Mucosa of gallbladder (tissue), 1 donor: Measurements from ENCODE around the gene FRMPD1. TPM values are rescaled to one million over a fixed set of nuclear protein-coding genes. Genes with fewer than 3 reads are reported as not detected.

Experiments used
- DNase-seq: peaks from one replicate; pipeline ENCODE4 v3.0.0-alpha.2; 2020; ENCODE audit warnings: low spot score
- total RNA-seq: library from RNA; stranded (reverse); gene quantifications from one replicate; pipeline ENCODE4 v1.2.1, GENCODE V29; 2021
- donor health status: DM: no; HTN: no; CAD: no.

Gene FRMPD1
- total RNA-seq, 1 donor from 2014 or later: 5.9 TPM

- DNase-seq: no peak
These were observed 125.6 kb downstream of the FRMPD1 start for GRCh38 chr9:37776328-37776727.

GRCh38 chr9:37778534-37778933 is 127.8 kb downstream of the FRMPD1 start:
- DNase-seq: no peak

GRCh38 chr9:37784291-37784615 is 133.5 kb downstream of the FRMPD1 start:
- DNase-seq: no peak

- peak; percentile 91 for DNase-seq
These were observed 134.1 kb downstream of the FRMPD1 start, which contains the start of gene EXOSC3 for GRCh38 chr9:37784616-37785483. Gene EXOSC3, minus strand, starts transcription at chr9:37785064. Its CDS starts 20 bp downstream, at chr9:37785044.

- no peak for DNase-seq
These were observed 136.3 kb downstream of the FRMPD1 start for GRCh38 chr9:37787059-37787458.

GRCh38 chr9:37788332-37788731 is 137.6 kb downstream of the FRMPD1 start:
- no peak for DNase-seq

GRCh38 chr9:37790096-37790495 is 139.3 kb downstream of the FRMPD1 start:
- no peak for DNase-seq

- no peak for DNase-seq
These were observed 141.4 kb downstream of the FRMPD1 start for GRCh38 chr9:37792122-37792521.

- no peak for DNase-seq
These were observed 145.5 kb downstream of the FRMPD1 start for GRCh38 chr9:37796232-37796631.

Other genes starting within 250 kb of the FRMPD1 start
- gene GRHPR, start 228.3 kb upstream of the FRMPD1 start, total RNA-seq: 125 TPM
- gene ZBTB5, start 185.5 kb upstream of the FRMPD1 start, total RNA-seq: 12.1 TPM
- gene POLR1E, start 165.0 kb upstream of the FRMPD1 start, total RNA-seq: 19.3 TPM
- gene FBXO10, start 74.6 kb upstream of the FRMPD1 start, total RNA-seq: 9.5 TPM
- gene TOMM5, start 58.4 kb upstream of the FRMPD1 start, total RNA-seq: 53.9 TPM
- 10.5 TPM for gene TRMT10B, start 102.9 kb downstream of the FRMPD1 start, total RNA-seq
- gene EXOSC3, start 134.1 kb downstream of the FRMPD1 start, total RNA-seq: 30.1 TPM
- gene DCAF10, start 149.8 kb downstream of the FRMPD1 start, total RNA-seq: 27.7 TPM